ENCODE measurements around the gene MRPL10. TPM values are rescaled to one million over a fixed set of nuclear protein-coding genes. Genes with fewer than 3 reads are reported as not detected.

The MRPL10 gene
- total RNA-seq, 1 donor from 2014 or later, result 14.0 TPM

- DNase-seq (ENCODE audit: low read depth), result peak; percentile 88
Observed at GRCh38 chr17:47862621-47863440, 31.5 kb upstream of the MRPL10 start.

GRCh38 chr17:47860386-47860785 lies 29.0 kb upstream of the MRPL10 start:
- no peak overlapping the region for H3K4me3 ChIP-seq (ENCODE audit: low read depth, low read length)
- no peaks in the 10 kb centered on the region for H3K36me3 ChIP-seq (ENCODE audit: control insufficient read depth, insufficient read depth, low read length)
- H3K27me3 ChIP-seq (ENCODE audit: control insufficient read depth, insufficient read depth, low read length), result no peaks in the 10 kb centered on the region
- no peak for FAIRE-seq
- DNase-seq (ENCODE audit: low read depth), result no peak
- no peak for TF ChIP-seq CTCF (IDR thresholded peaks at IDR 0.05; ENCODE audit: insufficient read depth, low read length, severe bottlenecking)

More at GRCh38 chr17:47862621-47863440, 31.5 kb upstream of the MRPL10 start:
- peak; percentile 23 for FAIRE-seq
- TF ChIP-seq CTCF (IDR thresholded peaks at IDR 0.05; ENCODE audit: insufficient read depth, low read length, severe bottlenecking), result no peak
- no peaks in the 10 kb centered on the region for H3K36me3 ChIP-seq (ENCODE audit: control insufficient read depth, insufficient read depth, low read length)
- no peak overlapping the region for H3K4me3 ChIP-seq (ENCODE audit: low read depth, low read length)
- no peaks in the 10 kb centered on the region for H3K27me3 ChIP-seq (ENCODE audit: control insufficient read depth, insufficient read depth, low read length)

- Histone ChIP-seq H3K4me3 (ENCODE audit: low read depth, low read length) (no peak overlapping the region), H3K36me3 (ENCODE audit: control insufficient read depth, insufficient read depth, low read length) (no peaks in the 10 kb centered on the region), H3K27me3 (ENCODE audit: control insufficient read depth, insufficient read depth, low read length) (peaks cover 14% of the 10 kb centered on the region)
- TF ChIP-seq CTCF (IDR thresholded peaks at IDR 0.05; ENCODE audit: insufficient read depth, low read length, severe bottlenecking), result no peak
- FAIRE-seq, result no peak
- no peak for DNase-seq (ENCODE audit: low read depth)
Observed at GRCh38 chr17:47857551-47858455, 26.5 kb upstream of the MRPL10 start.

- H3K36me3 ChIP-seq (ENCODE audit: control insufficient read depth, insufficient read depth, low read length), result no peaks in the 10 kb centered on the region
- FAIRE-seq, result no peak
- peaks cover 21% of the 10 kb centered on the region for H3K27me3 ChIP-seq (ENCODE audit: control insufficient read depth, insufficient read depth, low read length)
- no peak for TF ChIP-seq CTCF (IDR thresholded peaks at IDR 0.05; ENCODE audit: insufficient read depth, low read length, severe bottlenecking)
- DNase-seq (ENCODE audit: low read depth), result no peak
- H3K4me3 ChIP-seq (ENCODE audit: low read depth, low read length), result no peak overlapping the region
Observed at GRCh38 chr17:47856830-47857229, 25.5 kb upstream of the MRPL10 start.

GRCh38 chr17:47855737-47856136 lies 24.4 kb upstream of the MRPL10 start:
- peaks cover 23% of the 10 kb centered on the region for H3K27me3 ChIP-seq (ENCODE audit: control insufficient read depth, insufficient read depth, low read length)
- DNase-seq (ENCODE audit: low read depth) (no peak), FAIRE-seq (no peak)
- no peaks in the 10 kb centered on the region for H3K36me3 ChIP-seq (ENCODE audit: control insufficient read depth, insufficient read depth, low read length)
- no peak for TF ChIP-seq CTCF (IDR thresholded peaks at IDR 0.05; ENCODE audit: insufficient read depth, low read length, severe bottlenecking)
- no peak overlapping the region for H3K4me3 ChIP-seq (ENCODE audit: low read depth, low read length)
